GM18505 (cell line): ENCODE data around the gene ZFPM1.
A peak's percentile ranks its signal among the peaks of the same experiment; 100 is the strongest.

ENCODE experiments used
- ATAC-seq: cut with Tn5 transposase; IDR thresholded peaks from one replicate; pipeline ENCODE4 v1.9.1; 2021; ENCODE audit not compliant: unreplicated experiment
- POLR2A ChIP-seq: IDR thresholded peaks from 4 replicates; pipeline ENCODE4 v1.6.1; 2011; ENCODE audit warnings: borderline replicate concordance; ENCODE audit not compliant: insufficient read depth, insufficient read length; ENCODE audit errors: extremely low read depth

The ZFPM1 gene

DNA sequence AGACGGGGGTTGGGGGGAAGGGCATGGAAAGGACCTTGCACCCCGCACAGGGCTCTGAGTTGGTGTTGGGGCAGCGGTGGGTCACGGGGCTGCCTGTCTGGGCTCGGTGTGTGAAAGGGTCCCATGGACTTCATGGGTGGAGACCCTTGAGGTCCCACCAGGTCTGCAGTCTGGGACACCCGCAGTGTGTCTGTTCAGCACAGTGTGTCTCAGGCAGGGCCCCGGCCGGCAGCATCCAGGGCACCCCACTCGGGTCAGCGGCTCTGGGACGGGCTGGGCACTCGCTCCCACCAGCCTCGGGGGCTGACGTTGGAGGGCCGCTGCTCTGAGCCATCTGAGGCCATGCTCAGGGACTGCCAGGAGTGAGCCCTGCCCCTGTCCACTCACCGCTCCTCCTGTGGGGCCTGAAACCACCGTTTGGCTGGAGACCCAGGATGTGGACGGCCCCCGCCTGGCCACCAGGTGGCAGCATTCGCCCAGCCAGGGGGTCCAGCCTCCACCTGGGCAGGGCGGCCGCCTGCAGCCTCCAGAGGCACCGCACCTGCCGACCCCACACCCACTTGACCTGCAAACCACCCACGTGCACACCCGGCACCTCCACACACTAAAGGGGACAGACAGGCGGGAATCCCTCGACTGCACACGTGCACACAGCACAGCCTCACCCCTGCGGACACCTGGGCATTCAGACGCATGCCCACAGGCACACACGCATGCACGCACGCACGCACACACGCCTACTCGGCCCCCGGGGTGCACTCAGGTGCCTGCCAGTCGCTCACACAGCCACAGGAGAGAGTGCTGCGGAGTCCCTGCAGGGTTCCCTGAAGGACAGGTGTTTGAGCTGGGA is 10.1 kb upstream of the ZFPM1 start:
- TF ChIP-seq POLR2A: no peak
- ATAC-seq: no peak

DNA sequence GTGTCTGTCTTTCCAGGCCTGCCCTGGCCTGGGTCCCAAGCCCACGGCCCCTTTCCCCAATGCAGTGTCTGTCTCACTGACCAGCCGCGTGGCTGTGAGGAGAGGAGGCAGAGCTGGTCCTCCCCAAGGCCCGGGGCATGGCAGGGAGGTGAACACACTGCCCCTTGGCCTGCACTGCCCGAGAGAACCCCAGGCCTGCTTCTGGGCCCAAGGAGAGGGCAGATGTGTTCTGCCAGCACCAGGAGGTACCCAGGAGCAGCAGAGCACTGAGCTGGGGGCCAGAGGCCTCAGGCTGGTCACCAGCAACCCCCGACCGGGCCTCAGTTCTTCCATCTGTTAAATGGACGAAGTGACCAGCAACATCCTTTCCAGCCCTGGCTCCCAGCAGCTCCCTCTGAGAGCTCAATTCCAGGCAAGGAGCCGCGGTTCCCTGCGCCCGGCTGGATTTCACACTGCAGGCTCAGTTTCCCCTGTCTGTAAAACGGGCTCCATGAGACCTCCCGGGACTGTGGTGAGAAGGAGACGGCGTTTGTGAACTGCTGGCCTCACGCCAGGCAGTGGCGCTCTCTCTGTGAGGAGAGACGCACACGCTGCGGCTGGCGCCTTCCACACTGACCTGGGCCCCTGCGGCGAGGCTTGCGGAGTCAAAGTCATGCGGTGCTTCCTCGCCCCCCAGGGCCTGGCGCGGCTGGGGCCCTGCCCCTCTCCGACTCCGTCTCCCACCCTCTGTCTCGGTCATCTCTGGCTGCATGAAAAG is 8.1 kb upstream of the ZFPM1 start:
- ATAC-seq: no peak
- no peak for TF ChIP-seq POLR2A

DNA sequence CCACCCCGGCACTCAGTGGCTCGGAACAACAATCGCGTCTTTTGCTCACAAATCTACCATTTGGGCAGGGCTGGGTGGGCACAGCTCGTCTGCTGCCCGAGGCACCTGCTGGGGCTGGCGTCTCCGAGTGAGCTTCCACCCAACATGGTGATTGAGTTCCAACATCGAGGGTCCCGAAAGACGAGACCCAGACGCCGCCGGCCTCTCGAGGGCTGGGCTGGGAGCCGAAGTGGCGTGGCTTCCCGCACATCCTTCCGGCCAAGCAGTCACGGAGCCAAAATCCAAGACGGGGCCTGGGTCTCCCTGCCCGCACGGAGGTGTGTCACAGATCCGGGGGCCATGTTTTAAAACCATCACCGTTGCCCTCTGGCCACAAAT is 7.5 kb upstream of the ZFPM1 start:
- no peak for TF ChIP-seq POLR2A
- no peak for ATAC-seq

DNA sequence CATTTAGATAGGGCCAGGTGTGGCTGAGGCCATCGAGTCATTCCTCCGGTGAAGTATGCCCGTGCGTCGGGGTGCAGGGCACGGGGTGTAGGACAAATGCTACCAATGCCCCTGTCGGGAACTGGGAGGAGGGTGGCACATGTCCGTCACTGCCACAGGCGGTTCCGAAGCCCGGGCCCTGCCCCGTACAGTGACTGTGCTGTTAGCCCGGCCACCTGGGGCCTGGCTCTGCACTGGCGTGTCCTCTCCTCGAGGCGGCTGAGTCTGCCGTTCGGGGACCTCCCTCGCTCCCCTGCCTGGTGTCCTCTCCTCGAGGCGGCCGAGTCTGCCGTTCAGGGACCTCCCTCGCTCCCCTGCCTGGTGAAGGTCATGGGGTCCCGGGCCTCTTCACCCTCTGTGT is 7.0 kb upstream of the ZFPM1 start:
- ATAC-seq: no peak
- TF ChIP-seq POLR2A: no peak

DNA sequence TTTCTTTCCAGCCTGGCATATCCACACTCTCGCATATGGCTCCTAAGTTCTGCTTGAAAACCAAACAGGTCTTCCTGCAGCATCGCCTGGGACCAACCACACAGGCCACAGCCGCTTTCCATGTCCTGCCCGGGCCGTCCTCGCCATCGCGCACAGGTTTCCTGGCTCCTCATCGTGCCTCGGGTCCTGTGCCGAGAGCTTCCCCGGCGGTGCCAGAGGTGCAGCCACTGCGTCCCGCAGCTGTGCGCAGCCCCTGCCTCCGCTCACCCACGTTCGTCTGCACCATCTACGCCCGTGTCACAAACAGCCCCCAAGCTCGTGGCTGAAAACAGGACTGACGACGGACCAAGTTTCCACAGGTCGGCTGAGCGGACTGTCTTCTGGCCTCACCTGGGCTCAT is 6.3 kb upstream of the ZFPM1 start:
- no peak for TF ChIP-seq POLR2A

DNA sequence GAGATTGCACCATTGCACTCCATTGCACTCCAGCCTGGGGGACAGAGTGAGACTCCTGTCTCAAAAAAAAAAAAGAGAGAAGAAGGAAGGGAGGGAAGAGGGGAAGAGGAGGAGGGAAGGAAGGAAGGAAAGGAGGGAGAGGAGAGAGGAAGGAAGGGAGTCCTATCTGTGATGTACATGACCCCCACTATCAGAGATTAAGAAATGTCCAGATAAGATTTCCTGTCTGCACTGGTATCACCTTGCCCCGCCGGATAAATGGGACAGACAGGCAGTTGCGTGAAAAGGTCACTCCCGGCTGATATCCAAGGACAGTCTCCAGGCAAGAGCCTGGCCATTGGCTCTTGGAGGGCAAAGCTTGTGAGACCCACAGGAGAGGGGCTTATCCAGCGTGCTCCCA is 5.2 kb upstream of the ZFPM1 start:
- no peak for TF ChIP-seq POLR2A
- ATAC-seq: no peak

More for the DNA sequence above, 6.3 kb upstream of the ZFPM1 start:
- no peak for ATAC-seq

DNA sequence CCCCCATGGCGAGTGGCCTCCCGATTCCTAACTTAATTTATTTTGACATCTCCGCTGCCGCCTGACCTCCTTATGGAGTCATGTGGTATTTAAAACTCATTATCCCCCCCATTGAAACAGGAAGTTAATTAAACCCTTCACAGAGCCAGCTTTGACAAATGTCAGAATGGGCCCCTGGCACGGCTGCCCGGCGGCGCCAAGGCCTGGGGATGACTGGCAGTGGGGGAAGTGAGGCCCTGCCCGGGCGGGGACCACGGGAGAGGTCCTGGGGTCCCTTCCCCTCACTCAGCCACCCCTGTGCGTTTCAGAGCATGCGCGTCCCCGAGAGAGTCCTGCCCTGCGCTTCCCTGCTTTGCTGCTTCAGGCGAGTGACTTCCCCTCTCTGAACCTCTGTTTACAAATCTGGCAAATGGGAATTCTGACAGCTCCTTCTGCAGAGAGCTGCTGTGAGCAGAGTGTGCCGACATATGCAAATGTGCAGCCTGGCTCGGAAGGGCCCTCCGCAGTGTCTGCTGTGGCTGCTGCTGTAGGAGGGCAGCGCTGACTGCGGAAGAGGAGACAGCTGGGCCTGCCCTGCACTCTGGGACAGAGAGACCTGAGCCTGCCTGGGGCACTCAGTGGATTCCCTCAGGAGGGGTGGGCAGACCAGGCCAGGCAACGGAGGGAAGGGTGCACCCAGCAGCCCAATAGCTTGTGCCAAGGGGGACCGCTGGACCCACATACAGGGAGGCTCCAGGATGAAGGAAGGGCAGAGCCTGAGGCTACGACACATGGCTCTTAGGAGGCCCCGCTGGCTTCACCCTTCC is 4.4 kb upstream of the ZFPM1 start:
- no peak for ATAC-seq
- TF ChIP-seq POLR2A: no peak

DNA sequence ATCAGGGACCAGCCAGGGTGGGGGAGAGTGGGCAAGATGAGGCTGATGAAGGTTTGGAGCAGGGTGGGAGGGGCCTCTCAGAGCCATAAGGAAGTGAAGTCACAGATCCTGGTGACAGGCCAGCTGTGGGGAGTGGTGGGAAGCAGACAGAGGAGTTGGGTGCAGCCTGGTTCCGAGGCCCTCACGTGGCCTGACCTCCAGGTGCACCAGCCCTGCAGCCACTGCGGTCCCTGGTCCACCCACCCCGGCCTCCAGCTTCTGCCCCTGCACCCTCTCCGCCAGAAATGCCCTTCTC is 3.9 kb upstream of the ZFPM1 start:
- no peak for TF ChIP-seq POLR2A
- ATAC-seq: no peak

DNA sequence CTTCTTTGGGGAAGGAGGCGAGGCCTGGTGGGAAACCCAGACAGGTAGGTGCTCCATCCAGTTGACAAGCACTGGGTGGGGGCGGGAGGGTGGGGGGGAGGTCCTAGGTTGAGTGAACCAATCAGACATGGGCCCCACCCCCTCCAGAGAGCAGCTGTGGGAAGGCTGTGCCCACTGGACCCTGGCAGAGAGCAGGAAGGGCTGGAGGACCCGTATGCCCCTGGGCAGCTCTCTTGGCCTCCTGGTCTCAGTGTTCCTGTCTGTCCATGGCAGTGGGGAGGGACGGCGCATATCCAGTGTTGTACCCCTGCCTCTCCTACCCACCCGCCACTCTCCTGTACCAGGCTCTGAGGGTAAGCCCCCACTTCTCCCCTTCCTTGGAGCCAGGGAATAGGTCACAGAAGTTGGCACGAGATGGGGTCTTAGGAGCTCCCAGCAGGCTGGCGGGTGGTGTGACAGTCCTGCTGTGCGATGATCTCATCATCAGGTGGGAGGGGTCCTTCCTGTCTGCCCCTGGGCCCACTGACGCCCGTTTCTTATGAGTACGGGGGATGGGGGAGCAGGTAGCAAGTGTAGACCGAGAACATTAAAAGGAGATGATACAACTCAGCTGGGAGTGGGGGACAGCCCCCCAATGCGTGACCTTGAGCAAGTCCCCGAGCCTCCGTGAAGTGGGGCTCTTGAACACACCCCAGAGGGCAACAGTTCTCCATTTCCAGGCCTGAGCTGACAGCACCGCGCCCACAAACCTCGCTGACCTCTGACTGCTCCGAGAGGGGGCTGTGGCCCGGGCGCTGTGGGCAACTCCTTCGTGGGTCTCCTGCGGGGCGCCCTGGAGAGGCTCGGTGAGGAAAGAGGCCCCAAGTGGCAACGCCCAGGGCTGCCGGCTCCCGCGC is 1.2 kb upstream of the ZFPM1 start:
- ATAC-seq: no peak
- TF ChIP-seq POLR2A: no peak

DNA sequence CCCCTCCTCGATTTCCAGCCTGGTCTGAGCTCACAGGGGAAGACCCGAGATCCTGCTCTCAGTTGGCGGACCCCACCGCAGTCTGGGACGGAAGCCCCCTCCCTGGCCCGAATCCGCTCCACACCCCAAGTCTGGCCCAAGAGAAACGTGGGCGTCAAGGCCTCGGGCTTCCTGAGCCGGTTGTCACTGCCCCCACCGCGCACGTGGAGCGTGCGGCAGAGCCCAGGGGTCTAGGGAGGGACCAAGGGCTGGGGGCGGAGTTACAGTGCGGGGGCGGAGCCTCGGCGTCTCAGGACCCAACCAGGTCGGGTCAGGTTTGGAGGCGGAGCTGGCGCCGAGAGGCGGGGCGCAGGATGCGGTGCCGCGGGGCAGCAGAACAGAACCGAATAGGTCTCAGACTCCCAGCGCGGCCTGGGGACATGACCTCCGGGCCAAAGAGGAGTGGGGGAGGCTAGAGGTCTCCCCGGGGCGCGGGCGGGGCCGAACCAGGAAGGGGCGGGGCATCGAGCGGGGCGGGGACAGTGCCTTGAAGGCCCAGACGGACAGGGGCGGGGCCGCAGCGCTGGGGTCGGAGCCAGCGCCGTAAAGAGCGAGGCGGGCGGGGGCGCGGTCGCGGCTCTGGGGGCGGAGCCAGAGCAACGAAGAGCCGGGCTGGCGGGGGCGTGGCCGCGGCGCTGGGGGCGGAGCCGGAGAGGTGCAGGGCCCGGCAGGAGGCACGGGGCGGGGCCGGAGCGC is 431 bp upstream of the ZFPM1 start:
- peak; percentile 64 for ATAC-seq

DNA sequence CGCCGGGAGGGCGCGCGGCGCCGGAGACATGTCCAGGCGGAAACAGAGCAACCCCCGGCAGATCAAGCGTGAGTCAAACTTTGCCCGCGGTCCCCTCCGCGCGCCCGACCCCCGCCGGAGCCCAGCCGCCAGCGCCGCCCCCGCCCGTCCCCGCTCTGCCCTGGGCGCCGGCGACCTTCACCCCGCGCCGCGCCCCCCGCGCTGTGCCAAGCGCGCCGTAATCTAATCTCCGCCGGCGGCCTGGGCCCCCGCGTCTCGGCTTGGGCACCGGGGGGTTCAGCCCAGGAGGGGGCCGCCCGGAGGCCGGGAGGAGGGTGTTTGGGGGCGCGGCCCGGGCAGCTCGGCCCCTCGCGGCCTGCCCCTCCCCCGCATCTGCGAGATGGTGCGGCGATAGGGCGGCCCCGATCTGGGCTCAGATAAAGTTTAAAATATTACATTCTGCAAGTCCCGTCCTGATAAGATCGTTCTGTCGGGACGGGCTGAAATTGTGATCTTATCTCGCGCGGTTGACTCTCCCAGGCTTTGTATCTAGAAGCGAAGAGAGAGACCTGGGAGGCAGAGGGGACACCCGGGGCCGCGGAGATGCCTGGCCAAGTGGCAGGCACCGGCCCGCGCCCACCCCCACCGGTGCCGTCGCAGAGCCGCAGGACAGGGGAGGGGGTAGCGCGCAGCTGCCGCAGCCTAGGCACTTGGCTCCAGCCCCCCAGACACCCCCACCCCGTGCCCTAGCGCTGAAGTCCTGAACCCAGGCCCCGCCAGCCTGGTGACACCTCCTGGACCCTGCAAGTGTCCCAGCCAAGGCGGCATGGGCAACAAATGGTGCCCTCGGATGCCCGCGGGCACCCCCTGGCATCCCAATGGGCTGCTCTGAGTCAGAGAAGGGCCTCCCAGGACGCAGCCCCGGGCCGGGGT is 787 bp downstream of the ZFPM1 start:
- no peak for TF ChIP-seq POLR2A
- no peak for ATAC-seq

More for the DNA sequence above, 431 bp upstream of the ZFPM1 start:
- no peak for TF ChIP-seq POLR2A

DNA sequence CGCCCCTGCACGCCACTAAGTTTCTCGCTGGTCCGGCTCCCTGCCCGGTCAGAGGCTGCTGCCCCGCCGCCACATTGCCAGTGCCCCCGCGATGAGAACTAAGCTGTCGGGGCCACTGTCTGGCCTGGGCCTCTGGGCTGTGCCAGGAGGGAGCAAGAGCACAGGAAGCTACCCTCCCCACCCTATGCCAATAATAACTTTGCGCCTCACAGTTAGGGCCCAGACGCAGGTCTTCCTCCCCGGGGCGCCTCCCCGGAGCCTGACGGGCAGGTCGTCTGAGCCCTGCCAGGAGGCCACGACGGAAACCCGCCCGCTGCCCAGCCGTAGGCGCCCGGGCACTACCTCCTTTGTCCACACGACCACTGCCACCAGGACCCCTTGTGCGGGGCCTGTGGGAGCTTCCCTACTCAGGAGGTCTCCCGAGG is 1.5 kb downstream of the ZFPM1 start:
- no peak for ATAC-seq
- peak; percentile 28 for TF ChIP-seq POLR2A
